ENCODE data around the gene BICC1.
"Not testable (repeated sequence)": the region's sequence is repeated elsewhere in the genome, so short reads cannot be mapped to it uniquely, and the experiment has no call there.

Gene BICC1

DNA sequence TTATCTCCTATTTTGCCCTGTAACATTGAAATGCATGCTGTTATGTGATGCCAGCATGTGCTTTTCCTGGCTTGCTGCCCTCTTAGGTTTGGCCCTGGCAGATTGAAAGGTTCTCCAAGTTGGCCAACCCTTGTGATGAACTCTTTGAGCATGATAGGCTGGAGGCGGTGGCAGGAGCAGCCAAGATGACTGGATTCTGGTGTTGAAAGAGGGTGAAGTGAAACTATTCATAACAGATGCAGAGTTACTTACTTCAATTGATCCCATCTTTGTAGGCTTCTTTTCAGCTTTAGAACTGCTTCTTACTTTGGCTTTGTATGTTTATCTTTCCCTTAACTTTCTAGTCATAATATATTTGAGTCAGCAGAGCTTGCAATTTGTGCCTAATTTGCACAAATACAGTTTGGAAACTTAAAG lies 57.6 kb downstream of the BICC1 start:
- no peak for DNase-seq

DNA sequence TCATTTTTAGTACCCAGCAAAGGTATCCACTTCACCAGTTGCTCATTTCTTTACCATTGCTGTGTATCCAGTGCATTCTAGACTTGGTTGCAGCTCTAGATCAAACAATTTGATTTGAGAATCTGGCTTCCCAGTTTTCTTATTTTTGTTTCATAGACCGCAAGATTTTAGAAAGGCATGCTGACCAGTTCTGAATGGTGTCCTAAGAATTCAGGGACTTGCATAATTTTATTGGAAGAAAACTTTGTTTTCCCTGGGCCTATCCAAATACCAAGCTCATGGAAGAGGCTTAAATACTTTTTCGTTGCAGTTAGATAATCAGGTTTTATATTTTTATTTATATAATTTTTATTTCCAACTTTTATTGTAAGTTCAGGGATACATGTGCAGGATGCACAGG lies 58.3 kb downstream of the BICC1 start:
- no peak for DNase-seq

DNA sequence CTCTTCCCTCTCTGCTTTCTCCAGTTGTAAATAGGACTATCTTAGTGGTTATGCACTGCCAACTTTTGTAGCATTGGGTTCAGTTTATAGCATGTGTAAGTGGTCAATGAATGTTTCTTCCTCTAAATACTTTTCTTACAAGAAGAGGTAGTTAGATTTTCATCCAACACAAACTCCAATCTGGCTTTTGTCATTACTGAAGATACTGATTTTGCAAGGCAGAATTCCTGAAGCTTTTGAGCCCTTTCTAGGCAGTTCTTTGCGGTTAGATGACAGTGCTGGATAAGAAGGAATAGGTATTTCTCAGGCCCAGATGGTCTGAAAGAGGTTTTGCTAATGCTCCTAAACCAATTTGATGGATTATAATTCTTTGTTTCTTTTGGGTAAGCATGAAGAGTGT lies 60.5 kb downstream of the BICC1 start:
- DNase-seq = no peak

- no peak for DNase-seq
Measured at GRCh38 chr10:58574058-58574457, 61.4 kb downstream of the BICC1 start.

DNA sequence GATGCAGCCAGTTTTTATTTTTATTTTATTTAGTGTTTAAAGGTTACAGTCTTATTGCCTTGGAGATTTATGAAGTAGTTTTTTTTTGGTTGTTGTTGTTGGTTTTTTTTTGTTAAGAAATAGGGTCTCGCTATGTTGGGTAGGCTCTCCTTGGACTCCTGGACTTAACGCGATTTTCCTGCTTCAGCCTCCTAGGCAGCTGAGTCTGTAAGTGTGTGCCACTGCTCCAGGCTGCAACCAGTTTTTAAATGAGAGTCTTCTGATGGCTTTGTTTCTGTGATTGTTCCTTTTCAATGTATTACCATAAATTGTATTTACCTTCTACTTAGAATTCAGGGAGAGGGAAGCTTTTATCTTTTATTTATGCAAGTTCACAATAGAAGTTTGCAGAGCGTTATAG lies 62.8 kb downstream of the BICC1 start:
- DNase-seq = no peak

DNA sequence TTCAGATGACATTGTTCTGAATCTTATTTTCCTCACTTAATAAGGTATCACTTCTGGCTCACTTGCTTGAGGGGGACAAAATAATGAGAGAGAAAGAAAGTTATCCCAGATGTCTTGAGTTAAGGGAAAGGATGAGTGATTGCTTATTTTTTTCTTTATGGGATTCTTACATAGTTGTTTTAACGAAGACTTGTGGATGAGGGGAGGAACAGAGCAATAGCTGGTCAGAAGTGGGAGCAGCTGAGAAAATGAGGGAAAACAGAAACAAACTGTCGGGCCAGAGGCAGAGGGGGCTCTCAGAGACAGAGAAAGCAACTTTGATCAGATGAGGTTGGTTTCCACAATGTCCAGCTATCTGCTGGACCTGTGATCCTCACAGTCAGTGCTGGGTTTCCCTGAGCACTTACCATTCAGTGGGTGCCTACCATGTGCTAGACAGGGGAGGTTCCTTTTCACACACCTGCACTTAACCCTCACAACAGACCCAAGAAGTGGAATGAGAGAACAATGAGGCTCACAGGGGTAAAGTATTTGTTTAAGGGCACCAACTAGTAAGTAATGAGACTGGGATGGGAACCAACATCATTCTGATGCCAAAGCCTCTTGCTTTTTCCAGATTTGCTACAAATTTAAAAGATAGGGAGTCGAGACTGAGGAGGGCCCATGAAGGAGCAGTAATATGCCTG lies 64.2 kb downstream of the BICC1 start:
- DNase-seq = no peak

DNA sequence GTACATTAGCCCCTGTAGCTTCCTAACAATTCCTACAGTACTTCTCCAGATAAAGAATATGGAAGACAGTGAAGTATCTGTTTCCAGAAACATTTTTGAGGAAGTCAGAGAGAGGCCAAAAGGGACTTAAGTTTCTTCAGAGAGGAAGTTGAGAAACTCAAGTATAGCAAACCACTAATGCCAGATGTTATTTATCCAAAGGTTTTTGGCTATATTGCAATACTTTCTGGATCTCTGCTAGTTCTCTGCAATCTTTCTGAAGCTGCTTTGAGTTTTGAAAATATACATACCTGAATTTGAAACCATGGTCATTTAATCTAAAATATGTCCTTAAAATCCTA lies 64.7 kb downstream of the BICC1 start:
- DNase-seq = no peak

DNA sequence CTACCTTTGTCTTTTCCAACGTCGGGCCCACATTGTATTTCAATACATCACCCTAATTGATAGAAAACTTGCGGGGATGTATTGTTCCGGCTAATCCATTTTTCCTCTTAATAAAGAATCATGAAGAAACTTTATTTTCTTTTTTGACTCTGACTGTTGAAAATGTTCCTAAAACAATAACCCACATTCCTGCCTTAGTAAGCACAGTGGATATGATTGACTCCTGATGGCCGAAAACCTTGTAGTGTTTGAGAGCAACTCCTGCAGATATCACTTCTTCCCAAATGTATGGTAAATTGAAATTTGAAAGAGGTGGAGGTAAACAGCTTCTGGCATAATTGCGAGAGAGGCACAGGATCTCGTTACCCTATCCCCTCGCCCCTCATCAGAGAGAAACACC lies 65.7 kb downstream of the BICC1 start:
- no peak for DNase-seq

GRCh38 chr10:58579011-58579655 lies 66.5 kb downstream of the BICC1 start:
- no peak for DNase-seq

GRCh38 chr10:58582045-58582444 lies 69.4 kb downstream of the BICC1 start:
- DNase-seq = no peak

DNA sequence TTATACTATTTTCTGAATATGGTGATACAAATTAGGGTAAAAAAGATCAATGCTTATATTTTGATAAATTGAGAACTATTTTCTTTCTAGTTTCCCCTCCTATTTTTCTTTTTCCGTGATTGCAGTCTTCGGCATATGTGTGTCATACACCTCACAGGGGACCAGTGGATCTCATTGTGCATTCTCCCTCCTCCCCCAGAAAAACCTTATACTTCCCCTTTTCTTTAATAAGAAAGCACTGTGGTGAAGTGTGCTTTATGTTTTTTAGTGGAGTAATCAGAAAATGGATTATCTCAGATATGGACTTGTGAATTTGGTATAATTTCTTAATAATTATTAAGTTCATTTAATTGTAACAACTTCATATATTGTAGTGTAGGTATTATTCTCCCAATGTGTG lies 72.8 kb downstream of the BICC1 start:
- no peak for DNase-seq

- no peak for DNase-seq
Measured at GRCh38 chr10:58586282-58587245, 73.9 kb downstream of the BICC1 start.

DNA sequence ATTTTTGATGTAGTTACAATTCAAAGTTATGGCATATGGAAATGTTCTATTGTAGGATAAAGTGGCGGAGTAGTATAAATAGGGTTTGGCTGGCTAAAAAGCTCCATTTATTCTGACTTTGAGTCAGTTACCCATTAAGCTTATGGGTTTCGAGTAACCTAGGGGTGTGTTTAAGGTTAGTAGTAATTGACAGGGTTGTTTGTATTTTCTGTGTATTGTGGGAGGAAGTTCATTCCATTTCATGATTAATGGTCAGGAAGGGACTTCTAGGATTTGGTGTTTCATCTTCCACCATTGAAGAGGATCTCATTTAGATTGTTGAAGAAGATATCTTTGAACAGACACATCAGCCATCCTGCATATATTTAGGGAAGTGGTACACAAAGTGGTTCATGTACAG lies 75.0 kb downstream of the BICC1 start:
- DNase-seq = no peak

DNA sequence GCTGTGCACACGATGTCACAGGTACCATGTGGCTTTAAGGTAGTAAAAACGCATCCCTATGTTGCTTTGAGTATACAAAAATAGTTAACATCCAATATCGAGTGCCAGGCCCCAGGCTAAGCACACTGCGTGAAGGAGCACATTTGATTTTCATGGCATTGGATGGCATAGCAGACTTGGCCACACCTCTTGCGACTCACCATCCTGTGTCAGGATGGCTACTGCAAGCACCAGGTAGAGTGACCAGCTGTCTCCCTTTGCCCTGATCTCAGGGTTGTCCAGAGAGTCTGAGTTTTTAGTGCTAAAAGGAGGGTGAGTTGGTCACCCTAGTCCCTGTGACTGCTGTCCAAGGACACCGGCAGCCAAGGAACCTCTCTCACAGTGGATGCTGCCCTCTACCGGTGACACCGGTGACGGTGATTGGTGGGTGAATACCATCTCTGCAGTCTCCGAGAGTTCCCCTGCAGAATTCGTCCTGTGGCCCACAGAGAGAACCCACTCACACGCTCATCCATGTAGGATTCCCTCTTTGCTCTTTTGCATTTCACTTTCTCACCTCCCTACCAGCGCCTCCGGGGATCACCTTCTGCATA lies 76.1 kb downstream of the BICC1 start:
- no peak for DNase-seq

DNA sequence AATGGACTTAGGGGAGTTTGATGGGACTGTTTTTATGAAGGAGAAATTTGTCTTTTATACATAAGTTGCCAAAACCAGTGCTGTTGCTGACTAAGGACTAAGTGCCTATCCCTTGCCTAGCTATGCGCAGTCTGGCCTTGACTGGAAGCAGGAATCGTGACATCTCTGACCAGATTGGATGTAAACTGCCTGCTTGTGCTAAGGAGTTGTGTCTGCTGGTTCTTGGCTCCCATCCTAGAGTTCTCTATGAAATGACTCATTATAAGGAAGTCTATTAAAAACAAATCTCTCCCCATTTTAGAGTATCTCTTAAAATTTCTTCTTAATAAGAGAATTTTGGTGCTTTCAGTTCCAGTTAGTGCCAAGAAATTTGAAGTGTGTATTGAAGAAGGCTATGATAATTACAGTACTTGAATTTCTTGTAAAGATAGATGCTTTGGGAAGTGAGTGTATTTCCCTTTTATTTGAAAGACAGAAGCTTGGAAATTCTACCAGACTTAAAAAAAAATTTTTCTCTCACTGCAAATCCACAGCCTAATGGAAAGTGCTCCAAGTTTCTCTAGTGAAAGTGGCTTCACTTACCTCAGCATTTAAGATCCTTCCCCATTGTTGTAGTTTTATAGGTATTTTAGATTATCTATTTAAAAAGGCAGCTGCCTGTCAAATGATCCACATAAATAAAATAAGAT lies 77.6 kb downstream of the BICC1 start:
- no peak for DNase-seq

- DNase-seq = no peak
Measured at GRCh38 chr10:58590924-58591323, 78.3 kb downstream of the BICC1 start.

DNA sequence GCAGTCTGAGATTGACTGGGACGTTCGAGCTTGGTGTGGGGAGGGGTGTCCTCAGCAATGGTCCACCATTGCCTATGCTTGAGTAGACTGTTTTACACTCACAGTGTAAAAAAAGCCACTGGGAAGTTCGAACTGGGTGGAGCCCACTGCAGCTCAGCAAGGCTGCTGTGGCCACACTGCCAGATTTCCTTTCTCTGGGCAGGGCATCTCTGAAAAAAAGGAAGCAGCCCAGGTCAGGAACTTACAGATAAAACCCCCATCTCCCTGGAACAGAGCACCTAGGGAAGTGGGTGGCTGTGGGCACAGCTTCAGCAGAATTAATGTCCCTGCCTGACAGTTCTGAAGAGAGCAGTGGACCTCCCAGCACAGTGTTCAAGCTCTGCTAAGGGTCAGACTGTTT lies 80.3 kb downstream of the BICC1 start:
- DNase-seq = no peak

- DNase-seq = not testable (repeated sequence)
Measured at GRCh38 chr10:58597211-58597610, 84.5 kb downstream of the BICC1 start.

DNA sequence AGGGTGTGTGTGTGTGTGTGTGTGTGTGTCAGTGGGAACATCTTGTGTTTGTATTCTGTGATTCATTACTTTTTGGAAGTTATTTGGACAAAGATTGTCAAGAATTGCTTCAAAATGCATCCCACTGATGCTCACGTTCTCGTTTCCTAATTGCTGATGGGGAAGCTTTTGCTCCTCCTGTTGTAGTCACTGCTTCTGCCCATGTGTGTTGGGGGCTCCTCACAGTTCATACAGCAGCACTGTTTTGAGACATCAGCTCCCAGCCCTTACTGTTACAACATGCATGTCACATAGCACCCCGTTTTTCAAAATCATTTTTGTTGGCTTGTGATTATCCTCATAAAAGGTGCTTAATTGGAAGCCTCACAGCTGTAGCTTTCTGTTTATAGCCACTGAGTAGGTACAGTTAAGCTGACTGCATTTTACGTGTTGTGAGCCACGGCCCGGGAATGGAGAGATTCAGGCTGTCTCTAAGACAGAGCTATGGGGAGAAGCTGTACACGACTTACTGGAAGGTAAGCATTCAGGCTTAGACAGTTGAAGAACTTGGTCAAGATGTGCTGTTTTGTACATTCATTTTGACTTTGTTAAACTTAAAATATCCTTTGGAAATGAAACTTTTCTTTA lies 87.4 kb downstream of the BICC1 start:
- DNase-seq = no peak

DNA sequence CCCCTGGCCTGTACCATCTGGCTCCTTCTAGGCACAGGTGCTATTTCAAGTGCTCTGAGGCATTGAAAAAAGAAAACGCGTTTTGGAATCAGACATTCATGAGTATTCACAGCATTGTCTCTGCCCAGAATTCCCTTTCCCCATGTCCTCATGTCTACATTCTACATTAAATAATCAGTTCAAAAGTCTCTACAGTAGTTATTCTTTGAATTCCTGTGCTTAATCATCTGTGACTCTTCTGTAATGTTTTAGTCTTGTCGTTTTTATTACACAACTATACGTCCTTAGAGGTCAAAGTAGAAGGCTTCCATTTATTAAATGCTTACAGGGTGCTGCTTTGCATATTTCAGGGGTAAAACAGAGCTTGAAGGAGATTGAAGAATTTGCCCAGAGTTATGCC lies 95.7 kb downstream of the BICC1 start:
- DNase-seq = no peak

DNA sequence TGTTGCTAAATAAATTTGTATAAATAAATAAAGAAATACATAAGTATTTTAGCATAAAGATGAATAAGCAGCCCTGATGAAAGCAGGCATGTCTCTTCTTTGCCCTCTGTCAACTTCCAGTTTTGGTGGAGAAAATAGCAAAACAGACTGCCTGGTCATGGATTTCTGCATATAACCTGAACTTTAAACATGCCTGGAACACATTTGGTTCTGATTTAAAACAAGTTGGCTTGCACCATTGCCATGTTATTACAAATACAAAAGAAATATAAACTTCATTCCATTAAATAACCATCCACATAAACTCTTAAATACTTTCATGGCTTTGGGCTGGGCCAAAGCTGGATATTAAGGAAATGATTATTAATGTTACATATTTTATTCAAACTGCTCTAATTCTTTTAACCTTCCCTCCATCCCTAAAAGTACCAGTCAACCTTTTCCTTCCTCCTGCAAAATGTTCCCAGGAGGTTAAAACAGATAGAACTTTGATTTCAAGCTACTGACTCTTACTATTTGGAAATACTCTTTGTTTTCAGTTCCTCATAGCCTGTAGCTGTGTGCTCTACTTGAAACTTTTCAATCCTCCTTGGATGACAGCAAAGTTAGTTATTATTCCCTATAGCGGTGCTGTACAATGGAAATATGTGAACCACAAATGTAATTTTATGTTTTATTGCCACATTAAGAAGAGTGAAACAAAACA lies 96.3 kb downstream of the BICC1 start:
- DNase-seq = no peak
